A673 (cell line): ENCODE results near the gene PGRMC2. TPM values are rescaled to one million over a fixed set of nuclear protein-coding genes. Genes with fewer than 3 reads are reported as not detected.

Experiments used
- BruUV-seq: library from RNA; stranded (reverse); fragments of 400-500 nt; replicated peaks from 2 replicates; lab custom pipeline; 2021; lab: Mats Ljungman, UMichigan
- CTCF ChIA-PET: fragments of 300-600 bp; sonication (Branson Sonifier 250); formaldehyde crosslinking; loops from one replicate; lab custom pipeline; 2022; ENCODE audit warnings: antibody characterized with exemption; lab: Charles Lee
- POLR2A ChIA-PET: fragments of 300-600 bp; sonication (Branson Sonifier 250); formaldehyde crosslinking; loops from one replicate; lab custom pipeline; 2022; ENCODE audit warnings: antibody characterized with exemption; ENCODE audit not compliant: low non-redundant PET; lab: Charles Lee
- DNase-seq: peaks from one replicate; pipeline ENCODE4 v3.0.0-alpha.2; 2015; ENCODE audit warnings: low spot score
- H3K27ac ChIP-seq: fragments of 200-600 bp; sonication (generic); 2 replicates; pipeline ENCODE4 v1.5.1; 2016; ENCODE audit warnings: mixed run types, low read depth, mild to moderate bottlenecking, mixed read lengths, antibody characterized with exemption, low read length; ENCODE audit not compliant: poor library complexity, severe bottlenecking
- H3K27me3 ChIP-seq: fragments of 200-600 bp; sonication (generic); replicated peaks from 2 replicates; pipeline ENCODE4 v1.6.1; 2017; ENCODE audit warnings: mixed run types, low read depth, mild to moderate bottlenecking, mixed read lengths, antibody characterized with exemption, low read length; ENCODE audit not compliant: insufficient read depth, poor library complexity
- H3K36me3 ChIP-seq: fragments of 200-600 bp; sonication (generic); 2 replicates; pipeline ENCODE4 v1.6.1; 2016; ENCODE audit warnings: mixed run types, mild to moderate bottlenecking, mixed read lengths, antibody characterized with exemption, low read length; ENCODE audit not compliant: insufficient read depth, poor library complexity, severe bottlenecking
- H3K4me1 ChIP-seq: fragments of 200-600 bp; sonication (generic); 2 replicates; pipeline ENCODE4 v1.6.1; 2017; ENCODE audit warnings: mixed run types, mild to moderate bottlenecking, mixed read lengths, antibody characterized with exemption, low read length; ENCODE audit not compliant: insufficient read depth, poor library complexity, severe bottlenecking
- H3K4me3 ChIP-seq: fragments of 200-600 bp; sonication (generic); 2 replicates; pipeline ENCODE4 v1.5.1; 2016; ENCODE audit warnings: low read depth, mixed run types, mild to moderate bottlenecking, mixed read lengths, low read length; ENCODE audit not compliant: poor library complexity, severe bottlenecking
- H3K9me3 ChIP-seq: fragments of 200-600 bp; sonication (generic); 2 replicates; pipeline ENCODE4 v1.6.1; 2016; ENCODE audit warnings: mixed run types, low read depth, mild to moderate bottlenecking, mixed read lengths, antibody characterized with exemption, low read length; ENCODE audit not compliant: poor library complexity, severe bottlenecking
- CTCF ChIP-seq: fragments of 300-800, 200-600 bp; sonication (generic); conservative IDR thresholded peaks from 2 replicates; pipeline ENCODE4 v1.5.1; 2017; ENCODE audit warnings: low read depth, mild to moderate bottlenecking, antibody characterized with exemption, low read length, moderate library complexity, mixed read lengths
- EZH2 ChIP-seq: fragments of 200-600 bp; sonication (generic); IDR thresholded peaks from 2 replicates; pipeline ENCODE4 v1.6.1; 2017; ENCODE audit warnings: borderline replicate concordance, low read depth, mild to moderate bottlenecking, mixed read lengths, antibody characterized with exemption, low read length; ENCODE audit not compliant: poor library complexity, severe bottlenecking
- intact Hi-C: fragments of 100-400 bp; cut with micrococcal nuclease; formaldehyde crosslinking; loops from one replicate; pipeline ENCODE4 v1.10.0; 2022; ENCODE audit not compliant: unreplicated experiment
- total RNA-seq: library from RNA; stranded (reverse); gene quantifications from 2 replicates; pipeline ENCODE4 v1.2.3, GENCODE V29; 2021

PGRMC2 gene
- total RNA-seq, 1 experiment from 2014 or later: 51.7 TPM

GRCh38 chr4:128227991-128228571 lies 59.5 kb downstream of the PGRMC2 start:
- H3K4me1 ChIP-seq: no peaks in the 10 kb centered on the region
- H3K4me3 ChIP-seq: no peak overlapping the region
- H3K27ac ChIP-seq: no peak overlapping the region
- CTCF ChIA-PET: no interaction called here
- TF ChIP-seq EZH2: no peak
- TF ChIP-seq CTCF: no peak
- intact Hi-C loops: loop anchor here (10.0 kb wide), 1 partner anchor 623 kb away; no protein-coding TSS in a partner anchor
- H3K36me3 ChIP-seq: no peaks in the 10 kb centered on the region
- H3K9me3 ChIP-seq: no peaks in the 10 kb centered on the region
- no TSS peak for BruUV-seq
- DNase-seq: no peak
- POLR2A ChIA-PET: no interaction called here
- H3K27me3 ChIP-seq: no peaks in the 10 kb centered on the region

- ChIA-PET POLR2A (interaction anchor here (0.7 kb wide), 1 partner anchor 9 kb away, joined by 3 read pairs; no protein-coding TSS in a partner anchor), CTCF (no interaction called here)
- BruUV-seq: no TSS peak
- Histone ChIP-seq H3K36me3 (no peaks in the 10 kb centered on the region), H3K27ac (no peak overlapping the region), H3K4me3 (no peak overlapping the region), H3K4me1 (no peaks in the 10 kb centered on the region), H3K9me3 (no peaks in the 10 kb centered on the region), H3K27me3 (no peaks in the 10 kb centered on the region)
- peak; percentile 22 for DNase-seq
- intact Hi-C loops: loop anchor here (10.0 kb wide), 1 partner anchor 620 kb away; no protein-coding TSS in a partner anchor
- TF ChIP-seq EZH2 (no peak), CTCF (no peak)
Observed at GRCh38 chr4:128225148-128225547, 62.5 kb downstream of the PGRMC2 start.

- CTCF ChIA-PET: no interaction called here
- TF ChIP-seq CTCF: no peak
- TF ChIP-seq EZH2: no peak
- intact Hi-C loops: loop anchor here (10.0 kb wide), 1 partner anchor 617 kb away; no protein-coding TSS in a partner anchor
- H3K27me3 ChIP-seq: no peaks in the 10 kb centered on the region
- no peak overlapping the region for H3K27ac ChIP-seq
- H3K4me3 ChIP-seq: no peak overlapping the region
- no peaks in the 10 kb centered on the region for H3K9me3 ChIP-seq
- no peaks in the 10 kb centered on the region for H3K36me3 ChIP-seq
- no peaks in the 10 kb centered on the region for H3K4me1 ChIP-seq
- no TSS peak for BruUV-seq
- POLR2A ChIA-PET: no interaction called here
- no peak for DNase-seq
Observed at GRCh38 chr4:128221586-128221985, 66.0 kb downstream of the PGRMC2 start.
